GM18867 (cell line): ENCODE results near the gene OTUB1.
A peak's percentile ranks its signal among the peaks of the same experiment; 100 is the strongest.
"Not testable (repeated sequence)": the region's sequence is repeated elsewhere in the genome, so short reads cannot be mapped to it uniquely, and the experiment has no call there.

Source experiments
- ATAC-seq: cut with Tn5 transposase; IDR thresholded peaks from one replicate; pipeline ENCODE4 v1.9.1; 2021; ENCODE audit warnings: mild to moderate bottlenecking, moderate library complexity; ENCODE audit not compliant: unreplicated experiment

OTUB1 gene, protein sequence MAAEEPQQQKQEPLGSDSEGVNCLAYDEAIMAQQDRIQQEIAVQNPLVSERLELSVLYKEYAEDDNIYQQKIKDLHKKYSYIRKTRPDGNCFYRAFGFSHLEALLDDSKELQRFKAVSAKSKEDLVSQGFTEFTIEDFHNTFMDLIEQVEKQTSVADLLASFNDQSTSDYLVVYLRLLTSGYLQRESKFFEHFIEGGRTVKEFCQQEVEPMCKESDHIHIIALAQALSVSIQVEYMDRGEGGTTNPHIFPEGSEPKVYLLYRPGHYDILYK

DNA sequence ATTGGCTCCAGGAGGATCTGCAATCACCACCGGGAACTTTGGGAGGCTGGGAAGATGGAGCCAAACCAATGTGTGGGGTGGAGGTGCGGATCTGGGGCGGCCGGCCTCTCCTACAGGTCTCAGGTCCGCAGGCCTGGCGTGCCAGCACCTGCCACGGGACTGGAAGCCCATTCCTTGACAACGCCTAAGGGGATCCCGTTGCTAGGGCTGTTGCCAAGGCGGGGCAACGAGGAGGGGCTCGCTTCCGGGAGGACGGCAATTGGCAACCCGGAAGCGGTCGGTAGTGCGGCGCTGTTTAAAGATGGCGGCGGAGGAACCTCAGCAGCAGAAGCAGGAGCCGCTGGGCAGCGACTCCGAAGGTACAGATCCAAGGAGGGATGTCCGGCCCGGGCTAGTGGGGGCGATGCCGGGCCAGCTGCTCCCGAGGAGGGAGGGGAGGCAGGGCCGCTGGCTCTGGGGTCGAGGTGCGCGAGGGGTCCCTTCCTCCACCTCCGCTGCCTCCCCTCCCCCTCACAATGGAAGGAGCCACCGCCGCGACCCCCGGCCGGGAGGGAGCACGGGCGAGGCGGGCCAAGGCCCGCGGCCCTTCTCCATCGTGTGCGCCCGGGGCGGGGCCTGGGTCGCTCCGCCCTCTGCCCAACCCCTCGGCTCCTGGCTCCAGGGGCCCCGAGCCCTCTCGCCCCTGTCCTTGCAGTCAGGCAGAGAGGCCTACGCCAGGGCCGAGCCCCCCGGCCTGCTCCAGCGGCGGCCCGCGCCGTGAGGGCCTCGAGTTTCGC, at the start of gene OTUB1:
Gene OTUB1, plus strand, starts transcription at position 283 of the 776 bp plus-strand sequence. Its CDS starts 19 bp downstream, at position 302.
- ATAC-seq = peak; percentile 91

DNA sequence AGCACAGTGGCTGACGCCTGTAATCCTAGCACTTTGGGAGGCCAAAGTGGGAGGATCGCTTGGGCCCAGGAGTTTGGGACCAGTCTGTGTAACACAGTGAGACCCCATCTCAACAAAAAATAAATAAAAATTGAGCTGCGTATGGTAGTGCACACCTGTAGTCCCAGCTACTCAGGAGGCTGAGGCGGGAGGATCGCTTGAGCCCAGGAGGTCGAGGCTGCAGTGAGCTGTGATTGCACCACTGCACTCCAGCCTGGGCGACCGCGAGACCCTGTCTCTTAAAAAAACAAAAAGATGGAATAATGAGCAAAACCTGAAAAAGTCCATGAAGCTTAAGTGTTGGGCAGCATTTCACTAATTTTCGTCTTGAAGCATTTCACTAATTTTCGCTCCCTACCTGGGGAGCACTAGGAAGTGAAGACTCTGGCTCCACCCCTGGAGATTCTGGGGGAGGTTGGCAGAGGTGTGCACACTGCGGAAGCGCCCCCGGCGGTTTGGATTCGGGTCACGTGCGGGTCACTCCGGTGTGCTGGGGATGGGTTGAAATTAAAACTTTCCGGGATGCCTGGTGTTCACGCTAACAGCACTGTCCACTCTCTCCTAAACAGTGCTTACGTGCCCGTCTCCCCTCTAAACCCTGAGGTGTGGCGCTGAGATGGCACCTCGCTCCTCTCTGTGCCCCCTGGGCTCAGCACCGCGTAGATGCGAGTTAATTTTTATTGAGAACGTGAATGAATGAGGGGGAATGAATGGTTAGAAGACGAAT, 48.3 kb upstream of the OTUB1 start:
- peak; percentile 22 for ATAC-seq

DNA sequence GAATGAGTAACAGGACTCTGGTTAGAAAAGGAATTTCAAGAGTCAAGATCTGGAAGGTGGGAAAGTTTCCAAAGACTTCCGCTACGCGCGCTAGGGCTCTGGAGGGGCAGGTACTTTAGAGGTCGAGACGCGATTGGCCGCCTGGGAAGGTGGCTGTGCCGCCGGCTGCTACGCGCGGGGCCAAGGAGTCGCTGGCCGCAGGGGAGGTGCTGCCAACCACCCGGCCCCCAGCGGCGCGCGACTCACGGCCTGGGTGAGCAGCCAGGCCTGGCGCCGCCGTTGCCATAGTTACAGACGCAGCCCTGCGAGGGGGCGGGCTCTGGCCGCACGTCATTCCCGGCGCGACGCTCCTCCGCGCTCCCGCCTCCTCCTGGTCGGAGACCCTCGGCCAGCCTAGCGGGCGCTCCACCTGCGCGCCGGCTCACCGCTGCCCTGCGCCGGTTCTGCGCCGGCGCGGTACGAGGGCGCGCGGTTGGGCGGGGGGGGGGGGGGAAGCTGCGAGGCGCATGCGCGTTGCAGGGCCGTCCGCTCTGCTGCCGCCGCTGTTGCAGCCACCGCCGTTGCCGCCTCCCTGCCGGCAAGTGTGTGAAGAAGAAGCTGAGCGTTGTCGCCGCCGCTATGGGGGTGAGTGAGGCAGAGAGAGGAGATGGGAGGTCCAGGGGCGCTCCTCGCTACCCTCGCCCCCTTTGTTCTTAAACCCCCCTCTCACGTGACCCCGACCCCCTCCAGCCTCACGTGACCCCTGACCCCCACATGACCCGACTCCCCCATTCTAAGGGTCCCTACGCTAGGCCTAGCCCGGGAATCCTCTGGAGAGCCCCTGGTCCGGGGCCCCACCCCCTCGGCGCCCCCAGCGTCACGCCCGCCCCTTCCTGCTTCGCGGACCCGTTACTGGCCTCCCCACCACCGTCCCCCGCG, 47.5 kb upstream of the OTUB1 start, which contains the start of gene NAA40:
Gene NAA40, plus strand, starts transcription at position 524 of the 918 bp plus-strand sequence. Its CDS starts 95 bp downstream, at position 619.
- peak; percentile 91 for ATAC-seq

DNA sequence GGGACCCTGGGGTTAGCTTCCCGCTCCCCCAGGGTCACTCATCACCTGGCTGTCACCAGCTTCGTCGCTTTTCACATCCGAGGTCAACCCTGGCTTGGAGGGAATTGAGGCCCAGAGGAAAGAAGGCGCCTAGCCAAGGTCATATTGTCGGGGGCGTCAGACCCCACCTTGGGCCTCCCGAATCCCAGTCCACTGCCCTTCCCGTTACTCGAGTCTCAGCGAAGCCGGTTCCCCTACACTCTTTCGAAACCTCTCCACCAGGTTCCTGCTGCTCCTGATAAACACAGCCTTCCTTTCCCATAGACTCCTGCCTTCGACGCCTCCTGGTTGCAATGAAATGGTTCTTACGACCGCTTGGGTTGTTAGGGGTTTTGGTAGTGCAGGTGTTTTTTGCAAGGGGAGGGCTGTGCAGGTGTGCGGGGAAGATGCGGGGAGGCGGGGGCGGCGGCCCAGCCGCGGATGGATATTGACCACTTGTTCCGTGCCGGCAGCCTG, 46.8 kb upstream of the OTUB1 start:
- no peak for ATAC-seq

DNA sequence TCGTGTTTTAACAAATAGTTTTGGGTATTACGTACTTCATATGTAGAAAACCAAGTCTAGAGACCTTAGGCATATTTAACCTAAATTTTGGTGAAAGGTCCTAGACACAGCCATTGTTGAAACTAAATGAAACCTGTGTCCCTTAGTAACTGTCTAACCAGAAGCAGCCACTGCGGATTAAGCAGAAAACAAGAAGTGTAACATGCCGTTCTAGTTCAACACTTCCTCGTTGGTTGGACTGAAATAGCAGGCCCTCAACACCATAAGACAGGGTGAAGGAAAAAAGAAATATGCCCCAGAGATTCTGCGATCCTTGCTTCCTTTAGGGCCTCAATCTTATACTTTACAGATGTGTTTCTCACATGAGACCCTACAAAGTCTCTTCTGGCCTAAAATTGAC, 45.5 kb upstream of the OTUB1 start:
- no peak for ATAC-seq

DNA sequence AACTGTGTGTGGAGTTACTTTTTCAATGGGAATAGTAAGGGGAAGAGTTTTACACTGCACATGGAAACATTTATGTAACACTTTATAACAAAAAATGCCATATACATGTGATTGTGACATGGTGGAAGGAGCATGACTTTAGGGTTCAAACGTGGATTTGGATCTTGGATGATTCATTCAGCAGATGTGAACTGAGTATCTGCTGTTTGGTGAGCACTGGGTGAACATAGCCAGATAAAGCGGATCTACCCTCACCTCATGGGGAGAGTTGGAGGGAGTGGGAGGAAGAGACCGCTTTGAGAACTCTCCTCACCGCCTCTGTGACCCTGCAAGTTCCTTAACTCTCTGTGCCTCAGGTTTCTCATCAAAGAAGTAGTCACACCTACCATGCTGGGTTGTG, 44.3 kb upstream of the OTUB1 start:
- no peak for ATAC-seq

DNA sequence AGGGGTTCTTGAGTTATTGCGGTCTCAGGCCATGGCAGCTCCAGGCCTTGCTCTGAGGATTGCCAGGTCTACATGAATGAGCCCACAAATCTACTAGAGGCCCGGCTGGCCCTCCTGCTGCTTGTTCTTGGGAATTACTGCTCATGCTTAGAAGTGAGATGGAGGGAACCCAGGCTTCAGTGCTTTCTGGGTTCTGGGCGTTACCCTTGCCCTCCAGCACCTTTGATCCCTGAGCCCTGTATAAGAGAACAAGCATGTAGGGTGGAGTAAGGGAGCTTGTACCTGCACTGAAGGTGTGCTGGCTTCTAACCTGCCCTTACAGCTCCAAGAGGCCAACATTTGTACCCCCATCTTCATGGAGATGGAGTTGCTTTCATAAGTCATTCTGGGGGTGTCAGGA, 43.4 kb upstream of the OTUB1 start:
- ATAC-seq = no peak

DNA sequence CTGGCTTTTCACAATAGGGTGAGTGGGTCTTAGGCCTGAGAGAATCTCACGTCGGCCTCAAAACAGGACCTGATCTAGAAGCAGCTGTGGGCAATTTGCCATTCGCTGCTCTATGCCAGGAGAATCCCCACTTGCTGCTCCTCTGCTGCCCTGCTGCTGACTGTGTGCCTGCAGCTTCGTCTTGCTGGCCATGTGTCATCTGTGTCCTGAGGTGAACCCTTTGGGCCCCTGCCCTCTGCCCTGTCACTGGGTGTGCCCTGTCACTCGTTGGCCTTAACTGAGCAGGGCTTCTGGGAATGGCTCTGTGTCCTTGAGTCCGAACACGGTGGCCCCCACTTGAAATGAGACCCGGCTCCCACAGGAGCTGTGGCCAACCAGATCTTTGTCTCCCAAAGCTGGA, 41.3 kb upstream of the OTUB1 start:
- no peak for ATAC-seq

DNA sequence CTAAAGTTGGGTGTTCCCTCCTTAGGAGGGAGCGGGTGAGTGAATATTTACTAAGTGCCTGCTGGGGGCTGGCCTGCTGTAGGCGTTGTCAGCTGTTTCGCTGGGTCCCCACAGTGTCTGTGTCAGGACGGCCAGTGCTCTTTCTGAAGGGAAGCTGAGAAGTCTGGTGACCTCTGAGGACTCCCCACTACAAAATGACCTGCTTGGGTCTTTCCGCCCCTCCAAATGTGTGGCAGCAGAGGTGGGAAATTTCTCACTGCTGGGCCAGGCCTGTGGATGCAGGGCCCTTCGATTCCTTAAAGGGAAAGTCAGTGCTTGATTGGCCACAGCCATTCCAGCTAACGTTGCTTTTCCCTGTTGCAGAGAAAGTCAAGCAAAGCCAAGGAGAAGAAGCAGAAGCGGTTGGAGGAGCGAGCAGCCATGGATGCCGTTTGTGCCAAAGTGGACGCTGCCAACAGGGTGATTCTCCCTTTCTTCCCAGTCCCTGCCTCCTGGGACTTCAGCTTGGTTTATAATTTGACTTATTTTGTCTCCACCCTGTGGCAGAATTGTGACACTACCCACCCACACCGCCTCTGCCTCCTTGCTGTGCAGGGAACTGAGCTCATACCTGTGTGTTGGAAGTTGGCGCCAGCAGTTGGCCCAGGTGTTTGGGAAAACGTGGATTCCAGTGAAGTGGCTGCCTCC, 40.6 kb upstream of the OTUB1 start:
- peak; percentile 52 for ATAC-seq

DNA sequence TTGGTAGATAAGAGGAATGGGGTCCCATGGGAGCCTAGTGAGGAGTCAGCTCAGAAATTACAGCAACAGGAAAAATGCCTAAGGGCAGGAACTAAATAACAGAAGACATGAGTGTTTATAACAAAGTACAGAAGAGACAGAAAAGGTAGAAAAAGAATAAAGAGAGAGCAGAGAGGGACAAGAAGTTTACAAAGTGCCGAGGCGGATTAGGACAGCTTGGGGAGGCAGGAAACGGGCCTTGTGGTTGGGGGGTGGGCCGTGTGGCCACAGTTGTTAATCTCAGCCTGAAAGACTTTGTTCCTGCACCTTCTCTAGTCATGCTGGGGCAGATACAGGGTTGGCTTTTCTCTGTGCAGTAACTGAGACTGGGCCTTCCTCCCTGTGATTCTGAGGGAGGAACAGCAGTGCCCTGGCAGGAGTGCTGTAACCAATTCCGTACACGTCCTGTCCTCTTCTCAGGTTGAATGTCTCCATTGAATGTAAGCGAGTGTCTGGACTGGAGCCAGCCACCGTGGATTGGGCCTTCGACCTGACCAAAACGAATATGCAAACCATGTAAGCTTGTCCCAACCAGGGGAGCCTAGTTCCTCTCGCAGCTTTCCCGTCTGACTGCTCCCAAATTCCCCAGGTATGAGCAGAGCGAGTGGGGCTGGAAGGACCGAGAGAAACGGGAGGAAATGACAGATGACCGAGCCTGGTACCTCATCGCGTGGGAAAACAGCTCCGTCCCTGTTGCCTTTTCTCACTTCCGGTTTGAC, 34.3 kb upstream of the OTUB1 start:
- ATAC-seq = no peak

DNA sequence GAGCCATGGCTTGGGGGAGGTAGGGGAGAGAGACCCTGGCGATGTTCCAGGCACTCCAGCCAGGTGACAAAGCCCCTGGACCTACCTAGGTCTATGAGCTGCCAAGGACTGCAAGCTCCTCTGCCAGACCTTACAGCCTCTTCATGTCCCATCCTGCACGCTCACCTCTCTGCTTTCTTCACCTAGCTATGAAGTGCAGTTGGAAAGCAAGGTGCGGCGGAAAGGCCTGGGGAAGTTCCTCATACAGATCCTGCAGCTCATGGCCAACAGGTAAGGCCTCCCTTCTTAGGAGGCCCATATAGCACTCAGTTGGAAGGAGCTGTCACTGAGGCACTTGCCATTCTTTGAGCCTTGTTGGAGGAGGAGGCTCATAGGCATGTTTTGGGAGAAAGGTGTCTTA, 33.7 kb upstream of the OTUB1 start:
- no peak for ATAC-seq

DNA sequence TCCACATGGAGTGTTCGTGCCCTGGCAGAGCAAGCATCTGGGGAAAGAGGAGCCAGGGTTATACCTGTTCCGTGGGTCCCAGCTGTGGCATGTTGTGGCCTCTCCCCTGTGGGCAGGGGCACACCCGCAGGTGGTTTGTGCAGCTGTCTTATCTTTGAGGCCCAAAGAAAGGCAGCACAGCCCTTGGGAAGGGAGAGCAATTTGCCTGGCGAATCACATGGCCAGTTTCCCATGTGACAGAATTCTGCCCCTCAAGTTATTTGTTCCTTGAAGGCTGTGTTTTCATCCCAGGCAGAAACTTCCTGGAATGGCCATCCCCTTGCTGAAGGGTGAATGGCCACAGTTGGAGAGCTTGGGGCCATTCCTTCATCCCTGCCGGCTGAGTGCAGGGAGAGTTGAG, 28.2 kb upstream of the OTUB1 start:
- no peak for ATAC-seq

DNA sequence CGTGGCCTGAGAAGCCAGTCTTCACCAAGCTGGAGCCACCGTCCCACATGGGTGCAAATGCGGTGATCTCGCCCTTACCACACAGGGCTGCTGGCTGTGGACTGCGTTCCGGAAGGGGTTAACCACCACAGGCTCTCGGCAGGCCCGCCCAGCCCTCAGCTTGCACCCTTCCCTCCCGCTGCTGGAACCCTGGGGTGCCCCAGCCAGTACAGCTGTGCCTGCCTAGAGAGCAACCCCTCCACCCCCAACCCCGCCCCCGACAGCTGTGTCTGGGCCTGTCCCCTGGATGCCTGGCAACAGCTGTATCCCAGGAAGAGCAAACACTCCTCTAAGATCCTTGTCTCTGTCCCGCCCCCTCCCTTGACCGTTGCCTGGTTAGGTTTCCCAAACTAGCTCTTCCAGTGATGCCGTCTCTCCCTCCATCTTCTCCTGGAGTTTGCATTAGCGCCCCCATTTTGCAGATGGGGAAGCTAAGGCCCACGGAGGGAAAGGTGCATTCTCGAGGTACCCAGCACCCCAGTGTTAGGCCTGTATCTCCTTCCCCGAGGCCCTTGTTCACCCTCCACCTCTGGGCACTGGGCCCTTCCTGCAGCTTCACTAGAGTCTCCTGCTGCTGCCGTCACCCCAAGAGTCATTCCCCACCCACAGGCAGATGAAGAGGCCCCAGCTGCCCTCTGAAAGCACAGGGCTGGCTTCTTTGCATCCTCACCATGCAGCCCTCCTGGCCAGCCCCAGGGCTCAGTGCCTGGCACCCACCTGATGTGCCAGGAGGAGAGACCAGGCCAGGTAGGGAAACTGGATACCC, 24.4 kb upstream of the OTUB1 start:
- ATAC-seq = no peak

DNA sequence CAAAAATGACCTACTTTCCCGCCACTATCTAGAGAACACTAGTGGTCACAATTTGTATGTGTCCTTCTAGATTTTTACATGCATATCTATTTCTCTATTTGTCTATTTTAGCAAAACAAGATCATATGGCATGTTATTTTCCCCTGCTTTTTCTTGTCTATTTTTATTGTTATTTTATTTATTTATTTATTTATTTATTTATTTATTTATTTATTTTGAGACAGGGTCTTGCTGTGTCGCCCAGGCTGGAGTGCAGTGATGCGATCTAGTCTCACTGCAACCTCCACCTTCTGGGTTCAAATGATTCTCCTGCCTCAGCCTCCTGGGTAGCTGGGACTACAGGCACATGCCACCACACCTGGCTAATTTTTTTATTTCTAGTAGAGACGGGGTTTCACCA, 22.3 kb upstream of the OTUB1 start:
- not testable (repeated sequence) for ATAC-seq

DNA sequence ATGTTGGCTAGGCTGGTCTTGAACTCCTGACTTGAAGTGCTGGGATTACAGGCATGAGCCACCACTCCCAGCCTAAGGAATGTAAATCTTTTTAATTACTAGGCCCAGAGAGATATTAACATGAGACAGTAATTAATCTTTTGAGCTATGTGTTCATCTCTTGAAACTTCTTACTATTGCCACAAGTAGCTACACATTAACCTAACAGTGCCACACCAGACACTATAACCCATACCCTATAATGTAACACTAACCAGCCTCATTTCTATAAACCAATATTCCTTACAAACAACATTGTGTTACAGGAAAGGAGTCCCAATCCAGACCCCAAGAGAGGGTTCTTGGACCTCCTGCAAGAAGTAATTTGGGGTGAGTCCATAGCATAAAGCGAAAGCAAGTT, 19.8 kb upstream of the OTUB1 start:
- no peak for ATAC-seq

DNA sequence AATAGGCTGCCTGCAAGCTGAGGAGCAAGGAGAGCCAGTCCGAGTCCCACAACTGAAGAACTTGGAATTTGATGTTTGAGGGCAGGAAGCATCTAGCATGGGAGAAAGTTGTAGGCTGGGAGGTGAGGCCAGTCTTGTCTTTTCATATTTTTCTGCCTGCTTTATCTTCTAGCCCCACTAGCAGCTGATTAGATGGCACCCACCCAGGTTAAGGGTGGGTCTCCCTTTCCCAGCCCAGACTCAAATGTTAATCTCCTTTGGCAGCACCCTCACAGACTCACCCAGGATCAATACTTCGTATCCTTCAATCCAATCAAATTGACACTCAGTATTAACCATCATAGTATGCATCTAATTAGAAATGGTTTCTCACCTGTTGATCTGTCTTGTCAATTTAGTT, 16.8 kb upstream of the OTUB1 start:
- no peak for ATAC-seq

DNA sequence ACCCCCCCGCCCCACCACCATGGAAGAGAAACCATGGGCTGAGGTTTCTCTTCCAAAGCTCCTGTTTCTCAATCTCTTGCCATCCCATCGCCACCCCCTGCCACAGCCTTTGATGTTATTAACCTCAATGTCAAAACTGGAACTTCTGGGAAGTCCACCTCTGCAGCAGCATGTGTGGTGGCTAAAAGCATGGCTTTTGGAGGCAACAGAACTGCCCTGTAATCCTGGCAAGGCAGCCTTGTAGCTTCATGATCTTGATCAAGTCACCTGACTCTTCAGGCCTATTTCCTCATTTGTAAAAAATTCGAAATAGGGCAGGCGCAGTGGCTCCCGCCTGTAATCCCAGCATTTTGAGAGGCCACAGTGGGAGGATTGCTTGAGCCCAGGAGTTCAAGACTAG, 15.3 kb upstream of the OTUB1 start:
- no peak for ATAC-seq

DNA sequence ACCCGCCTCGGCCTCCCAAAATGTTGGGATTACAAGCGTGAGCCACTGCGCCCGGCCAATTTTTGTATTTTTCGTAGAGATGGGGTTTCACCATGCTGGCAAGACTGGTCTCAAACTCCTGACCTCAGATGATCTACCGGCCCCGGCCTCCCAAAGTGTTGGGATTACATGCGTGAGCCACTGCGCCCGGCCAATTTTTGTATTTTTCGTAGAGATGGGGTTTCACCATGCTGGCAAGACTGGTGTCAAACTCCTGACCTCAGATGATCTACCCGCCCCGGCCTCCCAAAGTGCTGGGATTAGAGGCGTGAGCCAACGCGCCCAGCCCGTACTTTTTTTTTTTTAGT, 12.4 kb upstream of the OTUB1 start:
- ATAC-seq = not testable (repeated sequence)
